GM12878 (cell line): ENCODE data around the gene HGS. TPM values are rescaled to one million over a fixed set of nuclear protein-coding genes. Genes with fewer than 3 reads are reported as not detected.

Experiments
- ATAC-seq: fragments of 200-7000 bp; cut with Tn5 transposase; 3 replicates; pipeline ENCODE4 v1.9.1; 2020; ENCODE audit warnings: mild to moderate bottlenecking, moderate library complexity
- BruUV-seq: library from RNA; stranded (reverse); fragments of 400-500 nt; replicated peaks from 2 replicates; lab custom pipeline; 2021; lab: Mats Ljungman, UMichigan
- CTCF ChIA-PET: fragments of 300-600 bp; sonication (Branson Sonifier 250); formaldehyde crosslinking; extraction: SDS; loops from one replicate; lab custom pipeline; 2021; ENCODE audit warnings: inconsistent platforms; lab: Yijun Ruan, JAX
- POLR2A ChIA-PET: fragments of 350-600 bp; formaldehyde crosslinking; extraction: SDS; loops from one replicate; lab custom pipeline; 2021; ENCODE audit warnings: inconsistent platforms; lab: Charles Lee
- RAD21 ChIA-PET: fragments of 300-600 bp; sonication (Branson Sonifier 250); formaldehyde crosslinking; loops from one replicate; lab custom pipeline; 2023; ENCODE audit warnings: antibody characterized with exemption; ENCODE audit not compliant: unreplicated experiment; lab: Charles Lee
- SMC1A ChIA-PET: fragments of 300-600 bp; sonication (Branson Sonifier 250); formaldehyde crosslinking; loops from one replicate; lab custom pipeline; 2023; ENCODE audit not compliant: unreplicated experiment, uncharacterized antibody; lab: Charles Lee
- DNase-seq: peaks from one replicate; pipeline ENCODE4 v3.0.0-alpha.2; 2011; ENCODE audit warnings: low read depth, low spot score
- FAIRE-seq: peaks from 3 replicates; lab custom pipeline; 2011; peaks lifted over from hg19 to GRCh38; lab: Jason Lieb, UNC
- H2AFZ ChIP-seq: 2 replicates; pipeline ENCODE4 v1.6.0; 2011; ENCODE audit warnings: low read depth, low read length, control low read depth; ENCODE audit not compliant: control insufficient read depth
- H3K27ac ChIP-seq: 2 replicates; pipeline ENCODE4 v1.5.1; 2011; ENCODE audit warnings: control low read depth; ENCODE audit not compliant: control insufficient read depth, insufficient read depth
- H3K27me3 ChIP-seq, 2 experiments: replicated peaks in 1 of 2; 2 replicates each; pipeline versions ENCODE4 v1.6.0 to v1.6.1; 2011; ENCODE audit warnings: low read length in 1 of 2; ENCODE audit not compliant: control insufficient read depth in 2 of 2, insufficient read depth in 2 of 2
- H3K36me3 ChIP-seq, 2 experiments: 2 replicates each; pipeline ENCODE4 v1.5.1; 2011; ENCODE audit warnings: low read length in 1 of 2; ENCODE audit not compliant: control insufficient read depth in 2 of 2, insufficient read depth in 2 of 2
- H3K4me1 ChIP-seq: 2 replicates; pipeline ENCODE4 v1.6.1; 2011; ENCODE audit warnings: mild to moderate bottlenecking, low read length, moderate library complexity, mixed read lengths; ENCODE audit not compliant: control insufficient read depth, insufficient read depth
- H3K4me2 ChIP-seq: 2 replicates; pipeline ENCODE4 v1.6.0; 2011; ENCODE audit warnings: control low read depth; ENCODE audit not compliant: control insufficient read depth, insufficient read depth
- H3K4me3 ChIP-seq: fragments of 200-600 bp; sonication (generic); 2 replicates; pipeline ENCODE4 v1.5.1; 2016
- H3K79me2 ChIP-seq: 2 replicates; pipeline ENCODE4 v1.6.0; 2011; ENCODE audit warnings: low read length; ENCODE audit not compliant: control insufficient read depth, insufficient read depth
- H3K9ac ChIP-seq: 2 replicates; pipeline ENCODE4 v1.8.0; 2011; ENCODE audit warnings: low read length, control low read depth, mixed read lengths; ENCODE audit not compliant: control insufficient read depth, insufficient read depth
- H3K9me3 ChIP-seq: replicated peaks from 3 replicates; pipeline ENCODE4 v1.5.1; 2011; ENCODE audit warnings: mild to moderate bottlenecking, low read length; ENCODE audit not compliant: control insufficient read depth, insufficient read depth
- H4K20me1 ChIP-seq: 2 replicates; pipeline ENCODE4 v1.6.0; 2011; ENCODE audit not compliant: control insufficient read depth, insufficient read depth
- CBX5 ChIP-seq: sonication (generic); IDR thresholded peaks from 2 replicates; pipeline ENCODE4 v1.6.1; 2016; ENCODE audit warnings: low read depth, moderate library complexity, mild to moderate bottlenecking, inconsistent platforms
- CEBPB ChIP-seq, 2 experiments: fragments of 150-350 bp in 1 of 2; IDR thresholded peaks; 2 replicates each; pipeline ENCODE4 v1.6.1; 2012 to 2014; ENCODE audit warnings: low read depth in 2 of 2, low read length in 2 of 2, borderline replicate concordance in 1 of 2, inconsistent platforms in 1 of 2
- DPF2 ChIP-seq: fragments of 450-650 bp; IDR thresholded peaks from 2 replicates; pipeline ENCODE4 v1.6.1; 2017; ENCODE audit warnings: mild to moderate bottlenecking
- HDAC6 ChIP-seq: fragments of 200-600 bp; sonication (generic); IDR thresholded peaks from one replicate; pipeline ENCODE4 v1.8.0; 2017; ENCODE audit warnings: antibody characterized with exemption; ENCODE audit not compliant: unreplicated experiment
- MTA2 ChIP-seq: fragments of 450-650 bp; IDR thresholded peaks from 2 replicates; pipeline ENCODE4 v1.6.1; 2016; ENCODE audit warnings: low read depth, mild to moderate bottlenecking, moderate library complexity
- MYB ChIP-seq: fragments of 150-350 bp; IDR thresholded peaks from 2 replicates; pipeline ENCODE4 v1.6.1; 2014; ENCODE audit warnings: mild to moderate bottlenecking, low read depth, low read length, borderline replicate concordance
- NKRF ChIP-seq: fragments of 450-650 bp; conservative IDR thresholded peaks from 2 replicates; pipeline ENCODE4 v1.6.1; 2017; ENCODE audit warnings: mild to moderate bottlenecking, moderate library complexity
- NR2F1 ChIP-seq: fragments of 450-650 bp; conservative IDR thresholded peaks from 2 replicates; pipeline ENCODE4 v1.6.1; 2017; ENCODE audit warnings: mild to moderate bottlenecking
- POU2F2 ChIP-seq: IDR thresholded peaks from 3 replicates; pipeline ENCODE4 v1.6.1; 2011; ENCODE audit warnings: low read depth, mild to moderate bottlenecking, low read length, borderline replicate concordance
- PRDM15 ChIP-seq: fragments of 450-650 bp; formaldehyde crosslinking; IDR thresholded peaks from 2 replicates; pipeline ENCODE4 v1.4.0; 2020; ENCODE audit warnings: mild to moderate bottlenecking, moderate library complexity
- RFX5 ChIP-seq: IDR thresholded peaks from 2 replicates; pipeline ENCODE4 v1.6.1; 2011; ENCODE audit warnings: low read depth, low read length, improper control_type of control experiment
- SPI1 ChIP-seq: IDR thresholded peaks from 2 replicates; pipeline ENCODE4 v1.6.1; 2011; ENCODE audit warnings: low read depth, mild to moderate bottlenecking, low read length, moderate library complexity, borderline replicate concordance; ENCODE audit not compliant: insufficient read depth
- ZBED1 ChIP-seq: IDR thresholded peaks from 2 replicates; pipeline ENCODE4 v1.6.1; 2016; ENCODE audit warnings: borderline replicate concordance
- WGBS: methylation state at CpG from one replicate; pipeline ENCODE4 v1.1.6; 2016; ENCODE audit warnings: low lambda C conversion rate; ENCODE audit not compliant: insufficient replicate concordance, insufficient coverage; ENCODE audit errors: missing lambda C conversion rate; 5-methylcytosine and 5-hydroxymethylcytosine counted together
- in situ Hi-C: fragments of 300-500 bp; cut with MboI; formaldehyde crosslinking; loops from 9 replicates; pipeline ENCODE4 v1.14.3; 2018; ENCODE audit warnings: mixed read lengths
- intact Hi-C: fragments of 100-400 bp; cut with micrococcal nuclease; formaldehyde crosslinking; loops from one replicate; pipeline ENCODE4 v1.14.2; 2022; ENCODE audit not compliant: unreplicated experiment
- polyA plus RNA-seq, 11 experiments: library from polyadenylated mRNA; depleted of rRNA in 4 of 11; unstranded in 6 of 11; stranded (reverse) in 5 of 11; fragments of >200 nt; fragmentation: Nextera tagmentation in 4 of 11; fragmentation: Illumina TruSeq in 1 of 11; extraction: Ambion mirVana in 4 of 11; extraction: Trizol in 1 of 11; gene quantifications; 1 replicate in 1 of 11; 2 replicates in 10 of 11; pipeline versions ENCODE4 v1.2.1 to v1.2.3, GENCODE V29; 2011 to 2016; ENCODE audit warnings: inconsistent platforms in 2 of 11, missing spikeins in 2 of 11, low read depth in 1 of 11
- total RNA-seq, 4 experiments: library from RNA; depleted of rRNA in 3 of 4; stranded (reverse); fragments of >200 nt in 3 of 4; fragmentation: Illumina TruSeq in 1 of 4; extraction: Trizol in 1 of 4; gene quantifications; 2 replicates each; pipeline versions ENCODE4 v1.2.1 to v1.2.3, GENCODE V29; 2013 to 2021

HGS gene
- total and polyA plus RNA-seq, 10 of the 15 experiments (the other 5 are each of a cell fraction or from before 2014, with no cell fraction given), result 2.2 to 85.6 (median 55.3) TPM

GRCh38 chr17:81680150-81680549 lies 3.7 kb upstream of the HGS start:
- ChIA-PET SMC1A (no interaction called here), POLR2A (no interaction called here), RAD21 (no interaction called here), CTCF (no interaction called here)
- no peaks in the 10 kb centered on the region for H3K27me3 ChIP-seq
- DNase-seq (no peak), ATAC-seq (no peak), FAIRE-seq (no peak)
- H3K36me3 ChIP-seq, result peaks cover 0 to 2% of the 10 kb centered on the region in 2 experiments; a peak in 2 of 4 replicates
- no peak overlapping the region for H3K27ac ChIP-seq
- H3K4me2 ChIP-seq, result no peak overlapping the region
- H3K4me3 ChIP-seq, result no peak overlapping the region
- WGBS, result 87% methylated on average over 11 of the region's 11 CpGs
- H4K20me1 ChIP-seq, result peaks cover 5% of the 10 kb centered on the region; the same call in 1 of the 2 replicates
- H3K9me3 ChIP-seq, result no peaks in the 10 kb centered on the region
- intact Hi-C loops, result no loop called here
- peaks cover 7% of the 10 kb centered on the region for H3K4me1 ChIP-seq
- H2AFZ ChIP-seq, result no peak overlapping the region
- no TSS peak for BruUV-seq
- in situ Hi-C loops, result no loop called here
- H3K79me2 ChIP-seq, result peaks cover 27% of the 10 kb centered on the region
- no peak overlapping the region for H3K9ac ChIP-seq
- TF ChIP-seq ZBED1 (no peak), CBX5 (no peak), PRDM15 (no peak), NR2F1 (no peak), MYB (no peak), POU2F2 (no peak), SPI1 (no peak), NKRF (no peak), RFX5 (no peak), MTA2 (no peak), HDAC6 (no peak), DPF2 (no peak), CEBPB (IDR thresholded peaks at IDR 0.05; ENCODE audit: borderline replicate concordance in 1 of 2, low read depth in 2 of 2, low read length in 2 of 2) (no peak)
